Measurements from ENCODE around the gene KLF8. TPM values are rescaled to one million over a fixed set of nuclear protein-coding genes. Genes with fewer than 3 reads are reported as not detected.
"Not testable (repeated sequence)": the region's sequence is repeated elsewhere in the genome, so short reads cannot be mapped to it uniquely, and the experiment has no call there.

KLF8 gene
- polyA plus RNA-seq (ENCODE audit: insufficient read length in 3 of 3): 1 to 10 TPM; 5.2 to 5.3 (median 5.3) TPM

DNA sequence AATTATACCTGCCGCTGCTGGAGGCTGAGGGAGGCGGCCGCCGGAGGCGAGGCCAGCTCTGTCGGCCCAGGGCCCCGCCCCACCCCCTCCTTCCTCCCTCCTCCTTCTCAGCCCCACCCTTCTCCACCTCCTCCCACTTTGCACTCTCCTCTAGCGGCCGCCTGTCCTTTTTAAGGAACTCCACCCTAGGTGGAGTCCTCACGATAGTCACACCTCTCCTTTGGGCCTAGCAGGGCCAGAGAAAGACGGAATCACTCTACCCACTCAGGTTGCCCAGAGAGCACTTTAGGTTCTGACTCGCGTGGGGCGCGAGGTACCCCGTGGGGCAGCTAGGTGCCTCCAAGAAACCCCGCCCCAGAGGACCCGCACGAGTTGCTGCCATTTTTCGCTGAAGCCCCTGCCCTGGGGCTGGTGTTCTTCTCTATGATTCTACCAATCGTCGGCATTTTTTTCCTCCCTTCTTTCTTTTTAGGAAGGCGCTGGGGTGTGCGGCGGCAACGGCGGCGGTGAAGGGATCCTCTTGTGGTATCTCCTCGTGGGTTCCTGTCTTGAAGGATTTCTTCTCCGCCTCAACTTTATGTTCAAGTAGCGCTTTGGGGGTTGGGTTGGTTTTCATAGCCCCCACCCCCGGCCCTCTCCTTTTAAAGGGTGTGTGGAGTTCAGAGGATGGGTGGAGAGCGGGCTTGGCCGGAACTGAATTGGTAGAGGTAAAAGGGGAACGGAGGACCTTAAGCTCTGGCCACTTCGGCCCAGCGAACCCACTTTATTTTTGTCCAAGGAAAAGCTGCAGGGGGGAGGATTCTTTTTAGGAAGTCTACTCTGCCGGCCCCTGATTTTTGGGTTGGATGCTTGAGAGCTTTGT is at the start of gene KLF8:
TSS of gene KLF8 (plus strand) at position 136 of the 862 bp plus-strand sequence. CDS start 979 bp downstream, outside the sequence.
- DNase-seq (ENCODE audit: low read depth in 3 of 3, low spot score in 2 of 3): no peak

DNA sequence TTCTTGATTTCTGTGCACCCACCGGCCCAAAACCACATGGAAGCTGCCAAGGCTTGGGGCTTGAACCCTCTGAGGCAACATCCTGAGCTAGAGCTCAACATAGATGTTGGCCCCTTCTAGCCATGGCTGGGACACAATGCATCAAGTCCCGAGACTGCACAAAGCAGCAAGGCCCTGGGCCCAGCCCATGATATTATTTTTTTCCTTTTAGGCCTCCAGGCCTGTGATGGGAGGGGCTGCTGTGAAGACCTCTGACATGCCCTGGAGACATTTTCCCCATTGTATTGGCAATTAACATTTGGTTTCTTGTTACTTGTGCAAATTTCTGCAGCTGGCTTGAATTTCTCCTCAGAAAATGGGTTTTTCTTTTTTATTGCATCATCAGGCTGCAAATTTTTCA is 25.2 kb upstream of the KLF8 start:
- not testable (repeated sequence) for DNase-seq (ENCODE audit: low read depth in 3 of 3, low spot score in 2 of 3)

DNA sequence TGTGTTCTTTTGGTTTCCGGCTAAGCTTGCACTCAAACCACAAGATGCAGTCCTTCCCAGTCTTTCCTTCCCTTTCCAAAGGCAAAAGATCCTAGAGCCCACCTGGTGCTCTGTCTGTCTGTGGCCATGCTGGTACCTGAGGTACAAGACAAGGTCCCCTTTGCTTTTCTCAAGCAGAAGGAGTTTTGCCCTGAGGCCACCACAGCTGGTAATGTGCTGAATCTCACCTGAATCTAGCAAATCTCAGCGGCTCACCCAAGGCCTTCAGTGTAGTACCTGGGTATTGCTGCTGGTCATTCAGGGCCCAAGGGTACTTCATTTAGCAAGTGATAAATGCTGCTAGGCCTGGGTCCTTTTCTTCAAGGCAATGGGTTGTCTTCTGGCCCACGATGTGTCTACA is 20.5 kb upstream of the KLF8 start:
- no peak for DNase-seq (ENCODE audit: low read depth in 3 of 3, low spot score in 2 of 3)

DNA sequence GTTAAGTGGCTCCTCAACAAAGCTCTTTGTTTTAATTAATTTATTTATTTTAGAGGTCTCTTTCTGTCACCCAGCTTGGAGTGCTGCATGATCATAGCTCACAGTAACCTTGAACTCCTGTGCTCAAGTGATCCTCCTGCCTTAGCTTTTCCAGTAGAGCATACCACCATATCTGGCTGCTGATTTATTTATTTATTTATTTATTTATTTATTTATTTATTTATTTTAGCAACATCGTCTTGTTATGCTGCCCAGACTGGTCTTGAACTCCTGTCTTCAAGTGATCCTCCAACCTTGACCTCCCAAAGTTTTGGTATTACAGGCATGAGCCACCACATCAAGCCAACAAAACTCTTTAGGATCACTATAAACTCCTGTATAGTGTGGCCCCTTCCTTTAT is 15.8 kb upstream of the KLF8 start:
- no peak for DNase-seq (ENCODE audit: low read depth in 3 of 3, low spot score in 2 of 3)

DNA sequence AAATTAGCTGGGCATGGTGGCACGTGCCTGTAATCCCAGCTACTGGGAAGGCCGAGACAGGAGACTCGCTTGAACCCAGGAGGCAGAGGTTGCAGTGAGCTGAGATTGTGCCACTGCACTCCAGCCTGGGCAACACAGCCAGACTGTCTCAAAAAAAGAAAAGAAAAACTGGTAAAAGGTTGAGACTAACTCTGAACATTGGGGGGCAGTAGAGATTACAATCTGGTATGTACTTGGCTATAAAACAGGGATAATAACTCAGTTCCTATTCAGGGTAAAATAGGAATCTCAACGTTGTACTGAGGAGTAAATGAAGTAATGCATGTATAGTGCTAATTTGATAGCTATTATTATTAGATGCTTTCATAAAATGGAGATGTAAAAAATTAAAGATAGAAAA is 12.5 kb upstream of the KLF8 start:
- no peak for DNase-seq (ENCODE audit: low read depth in 3 of 3, low spot score in 2 of 3)

DNA sequence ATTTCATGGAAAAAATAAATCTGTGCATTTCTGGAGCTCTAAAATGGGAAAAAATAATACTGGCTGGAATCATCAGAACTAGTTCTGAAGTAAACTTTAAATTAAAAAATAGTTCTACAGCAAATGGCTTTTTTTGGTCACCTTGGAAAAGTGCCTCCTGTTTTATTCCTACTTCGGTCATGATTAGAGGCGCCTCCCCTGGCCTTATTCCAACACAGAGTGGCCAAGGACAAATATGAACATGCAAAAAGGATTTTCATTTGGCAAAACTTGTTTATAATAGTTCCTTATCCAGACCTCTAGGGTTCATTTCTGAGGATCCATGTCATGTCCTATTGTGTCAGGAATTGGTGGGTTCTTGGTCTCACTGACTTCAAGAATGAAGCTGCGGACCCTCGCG is 11.1 kb upstream of the KLF8 start:
- no peak for DNase-seq (ENCODE audit: low read depth in 3 of 3, low spot score in 2 of 3)

DNA sequence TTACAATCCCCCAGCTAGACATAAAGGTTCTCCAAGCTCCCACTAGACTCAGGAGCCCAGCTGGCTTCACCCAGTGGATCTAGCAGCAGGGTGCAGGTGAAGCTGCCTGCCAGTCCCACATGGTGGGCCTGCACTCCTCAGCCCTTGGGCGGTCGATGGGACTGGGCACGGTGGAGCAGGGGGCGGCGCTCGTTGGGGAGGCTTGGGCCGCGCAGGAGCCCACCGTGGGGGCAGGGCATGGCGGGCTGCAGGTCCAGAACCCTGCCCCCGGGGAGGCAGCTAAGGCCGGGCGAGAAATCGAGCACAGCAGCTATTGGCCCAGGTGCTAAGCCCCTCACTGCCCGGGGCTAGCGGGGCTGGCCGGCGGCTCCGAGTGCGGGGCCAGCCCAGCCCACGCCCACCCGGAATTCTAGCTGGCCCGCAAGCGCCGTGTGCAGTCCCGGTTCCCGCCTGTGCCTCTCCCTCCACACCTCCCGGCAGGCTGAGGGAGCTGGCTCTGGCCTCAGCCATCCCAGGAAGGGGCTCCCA is 9.6 kb upstream of the KLF8 start:
- DNase-seq (ENCODE audit: low read depth in 3 of 3, low spot score in 2 of 3): no peak

DNA sequence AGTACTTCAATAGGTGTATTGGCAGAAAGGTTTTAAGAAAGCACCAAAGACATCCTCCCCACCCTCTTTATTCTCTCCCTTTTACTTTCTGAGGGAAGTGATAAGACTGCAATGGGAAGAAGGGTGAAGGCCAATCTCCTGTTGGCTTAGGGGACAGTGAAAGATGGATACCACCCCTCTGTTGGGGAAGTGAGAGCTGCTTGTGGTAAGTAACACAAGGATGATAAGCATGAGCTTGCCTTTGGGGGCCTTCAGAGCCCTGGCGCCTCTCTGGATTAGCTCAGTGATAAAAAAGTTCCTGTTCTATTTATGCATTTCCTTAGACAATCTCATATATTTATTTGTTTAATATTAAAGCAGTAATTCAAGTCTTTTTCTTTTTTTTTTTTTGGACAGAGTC is 5.2 kb upstream of the KLF8 start:
- no peak for DNase-seq (ENCODE audit: low read depth in 3 of 3, low spot score in 2 of 3)

DNA sequence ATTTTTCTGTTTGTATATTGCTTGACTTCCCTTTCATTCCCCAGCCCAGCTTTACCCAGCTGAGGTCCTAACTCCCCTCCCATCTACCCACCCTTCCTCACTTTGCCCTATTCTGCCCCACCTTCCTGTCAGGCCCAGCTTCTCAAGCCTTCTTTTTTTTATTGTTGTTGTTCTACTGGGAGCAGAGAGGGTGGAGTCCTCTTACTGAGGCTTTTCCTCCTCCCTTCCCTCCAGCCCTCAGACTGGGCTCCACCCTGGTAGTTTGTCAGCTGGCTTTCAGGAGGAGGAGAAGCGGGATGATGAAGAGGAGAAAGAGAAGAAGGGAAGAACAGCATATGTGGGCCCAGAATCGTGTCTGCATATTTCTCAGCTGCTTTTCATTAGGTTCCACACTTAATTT is 3.2 kb upstream of the KLF8 start:
- no peak for DNase-seq (ENCODE audit: low read depth in 3 of 3, low spot score in 2 of 3)

DNA sequence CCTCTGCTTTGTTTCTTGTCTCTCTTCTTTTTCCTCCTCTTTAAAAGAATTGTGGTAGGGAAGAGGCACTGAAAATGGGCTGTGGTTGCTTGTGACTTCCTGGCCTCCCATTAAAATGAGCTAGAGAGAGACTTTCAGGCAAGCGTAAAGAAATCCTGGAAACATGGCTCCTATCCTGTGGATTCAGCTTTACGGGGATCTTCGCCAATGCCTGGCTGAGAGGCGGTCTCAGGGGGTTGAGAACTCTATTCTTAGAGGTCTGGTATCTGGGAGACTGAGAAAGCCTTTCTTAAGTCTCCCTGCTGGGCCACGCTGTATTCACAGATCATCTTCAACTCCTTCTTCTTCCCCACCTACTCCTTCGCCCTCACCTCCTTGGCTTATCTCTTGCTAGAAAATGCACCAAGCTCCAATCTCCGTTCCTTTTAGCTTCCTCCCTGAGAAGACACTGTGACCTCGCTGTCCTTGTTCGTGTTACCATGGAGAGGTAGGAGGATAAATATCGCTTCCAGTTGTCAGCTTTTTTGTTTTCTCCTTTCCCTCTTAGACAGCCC is 542 bp upstream of the KLF8 start:
- DNase-seq (ENCODE audit: low read depth in 3 of 3, low spot score in 2 of 3): no peak

DNA sequence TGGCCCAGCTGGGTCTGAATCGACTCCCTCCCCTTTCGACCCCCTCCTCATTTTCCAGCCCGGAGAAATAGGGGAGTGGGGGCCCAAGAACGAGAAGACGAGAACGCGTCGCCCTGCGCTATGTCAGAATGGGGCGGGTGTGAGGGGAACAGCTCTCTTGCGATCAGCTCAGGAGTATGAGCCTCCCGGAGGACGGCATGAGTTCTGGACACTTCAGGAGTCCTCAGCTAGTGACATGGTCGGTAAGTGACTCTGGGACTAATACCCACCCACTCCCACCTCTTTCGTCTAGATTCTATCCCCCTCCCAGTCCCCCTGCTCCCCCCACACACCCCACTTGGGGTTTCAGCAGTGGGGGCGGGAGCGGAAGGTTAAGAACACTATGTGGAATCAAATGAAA is 944 bp downstream of the KLF8 start:
- no peak for DNase-seq (ENCODE audit: low read depth in 3 of 3, low spot score in 2 of 3)

DNA sequence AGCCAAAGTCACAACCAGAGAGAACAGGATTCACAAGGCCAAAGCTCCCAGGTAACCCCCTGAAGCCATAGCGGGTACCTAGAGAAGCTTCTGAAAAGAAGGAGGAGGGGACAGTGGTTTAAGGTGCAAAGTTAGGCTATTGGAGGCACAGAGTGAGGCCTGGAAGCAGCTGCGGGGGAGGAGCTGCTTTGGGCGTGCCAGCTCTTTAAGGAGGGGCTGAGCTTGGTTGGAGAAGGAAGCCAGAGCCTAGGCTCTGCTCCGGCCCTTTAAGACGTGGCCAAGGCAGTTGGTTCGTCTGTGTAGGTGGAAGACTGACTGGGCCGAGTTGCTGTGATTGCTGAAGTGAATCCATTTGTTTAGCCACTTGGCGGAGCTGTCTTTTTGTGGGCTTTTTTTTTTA is 1.5 kb downstream of the KLF8 start:
- no peak for DNase-seq (ENCODE audit: low read depth in 3 of 3, low spot score in 2 of 3)

DNA sequence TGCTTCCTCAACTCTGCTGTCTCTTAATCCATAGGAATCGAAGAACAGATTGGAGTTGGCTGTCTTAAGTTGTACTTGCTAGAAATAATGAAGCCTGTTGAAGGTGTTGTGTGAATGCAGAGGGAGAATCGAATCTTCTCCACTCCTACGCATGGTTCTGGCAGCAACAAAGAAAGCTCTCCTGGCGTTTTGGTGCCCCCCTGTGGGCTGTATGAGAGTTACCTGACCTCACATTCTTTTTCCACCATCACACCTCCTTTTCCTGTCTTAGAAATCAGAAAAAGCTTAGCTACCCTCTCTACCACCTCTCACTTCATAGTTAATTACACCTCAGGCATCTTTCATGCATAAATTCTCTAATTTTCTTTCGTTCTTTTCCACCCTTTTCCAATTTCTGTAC is 16.3 kb downstream of the KLF8 start:
- DNase-seq (ENCODE audit: low read depth in 3 of 3, low spot score in 2 of 3): no peak

DNA sequence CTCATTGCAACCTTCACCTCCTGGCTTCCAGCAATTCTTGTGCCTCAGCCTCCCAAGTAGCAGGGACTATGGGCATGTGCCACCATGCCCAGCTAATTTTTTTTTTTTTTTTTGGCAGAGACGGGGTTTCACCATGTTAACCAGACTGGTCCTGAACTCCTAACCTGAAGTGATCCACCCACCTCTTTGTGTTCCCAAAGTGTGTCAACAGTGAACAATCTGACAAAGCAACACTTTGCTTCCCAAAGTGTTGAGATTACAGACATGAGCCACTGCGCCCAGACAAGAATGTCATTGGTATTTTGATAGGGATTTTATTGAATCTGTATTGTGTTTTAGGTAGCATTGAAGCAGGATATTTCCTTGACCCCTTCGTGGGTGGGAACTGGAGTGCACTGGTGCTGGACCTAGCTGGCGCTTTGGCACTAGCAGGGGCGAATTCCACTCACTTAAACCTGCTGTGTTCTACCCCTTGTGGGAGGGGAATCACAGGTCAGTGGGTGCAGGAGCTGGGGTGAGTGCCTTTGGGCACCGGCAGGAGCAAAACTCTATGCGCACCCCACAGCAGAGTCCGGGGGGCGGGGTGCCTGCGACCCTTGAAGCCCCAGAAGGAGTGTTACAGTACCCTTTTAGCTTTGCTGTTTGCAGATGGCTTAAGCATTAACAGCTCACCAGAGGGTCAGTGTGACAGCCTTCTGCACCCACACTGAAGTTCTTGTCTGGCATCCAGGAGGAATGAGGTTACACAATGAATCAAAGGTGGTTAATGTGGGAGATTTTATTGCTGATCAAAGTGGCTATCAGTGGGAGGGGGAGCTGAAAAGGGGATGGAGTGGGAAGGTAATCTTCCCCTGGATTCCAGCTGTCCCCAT is 21.9 kb downstream of the KLF8 start:
- no peak for DNase-seq (ENCODE audit: low read depth in 3 of 3, low spot score in 2 of 3)

DNA sequence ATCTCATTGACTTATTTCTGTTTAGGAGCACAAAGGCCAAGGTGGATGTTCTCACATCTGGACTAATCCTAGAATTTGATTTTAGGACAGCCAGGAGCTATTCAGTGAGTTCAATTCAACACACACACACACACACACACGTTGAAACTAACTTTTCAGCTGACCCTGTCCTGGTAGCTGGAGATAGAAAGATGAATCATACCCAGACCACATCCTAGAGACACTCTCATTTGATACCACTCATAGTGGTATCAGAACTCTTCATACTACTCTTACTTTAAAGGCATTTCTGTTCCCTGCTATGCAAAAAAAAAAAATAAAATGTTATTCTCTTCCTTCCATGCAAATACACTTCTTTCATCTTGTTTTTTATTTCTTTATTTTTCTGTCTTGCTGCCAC is 36.7 kb downstream of the KLF8 start:
- DNase-seq (ENCODE audit: low read depth in 3 of 3, low spot score in 2 of 3): no peak

DNA sequence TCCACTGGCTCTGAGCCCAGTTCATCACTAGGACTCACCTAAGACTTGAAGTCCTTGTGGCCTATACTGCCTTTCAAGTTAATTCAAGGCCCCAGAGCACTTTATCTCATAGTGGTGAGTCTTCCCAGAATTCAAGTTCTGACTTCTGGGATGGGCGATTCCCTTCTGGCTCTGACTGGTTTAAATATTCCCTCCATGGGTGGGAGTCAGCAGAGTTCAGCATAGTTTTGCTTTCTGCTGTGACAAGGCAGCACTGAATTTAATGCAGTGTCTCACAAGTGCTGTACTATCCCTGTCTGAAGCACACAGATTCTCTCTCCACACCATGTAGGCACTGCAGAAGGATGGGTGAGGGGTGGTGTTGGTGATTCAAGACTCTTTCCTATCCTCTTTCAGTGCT is 46.5 kb downstream of the KLF8 start:
- DNase-seq (ENCODE audit: low read depth in 3 of 3, low spot score in 2 of 3): no peak

DNA sequence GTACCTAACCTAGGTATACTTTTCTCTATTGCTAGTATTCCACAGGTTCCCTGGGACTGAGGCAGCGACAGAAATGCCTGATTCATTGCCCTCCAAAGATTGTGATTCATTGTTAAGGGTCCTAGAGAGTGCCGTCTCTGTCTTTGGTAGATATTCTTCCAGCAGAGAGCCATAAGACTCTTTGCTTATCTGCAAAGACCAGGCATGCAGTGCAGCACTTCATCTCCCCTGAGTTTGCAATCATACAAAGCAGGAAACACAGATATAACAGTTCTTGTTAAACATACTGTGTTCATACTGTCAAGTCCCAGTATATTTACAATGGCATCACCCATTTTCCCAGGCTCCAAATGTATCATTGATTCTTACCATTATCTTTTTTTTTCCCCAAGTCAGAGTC is 47.7 kb downstream of the KLF8 start:
- no peak for DNase-seq (ENCODE audit: low read depth in 3 of 3, low spot score in 2 of 3)

DNA sequence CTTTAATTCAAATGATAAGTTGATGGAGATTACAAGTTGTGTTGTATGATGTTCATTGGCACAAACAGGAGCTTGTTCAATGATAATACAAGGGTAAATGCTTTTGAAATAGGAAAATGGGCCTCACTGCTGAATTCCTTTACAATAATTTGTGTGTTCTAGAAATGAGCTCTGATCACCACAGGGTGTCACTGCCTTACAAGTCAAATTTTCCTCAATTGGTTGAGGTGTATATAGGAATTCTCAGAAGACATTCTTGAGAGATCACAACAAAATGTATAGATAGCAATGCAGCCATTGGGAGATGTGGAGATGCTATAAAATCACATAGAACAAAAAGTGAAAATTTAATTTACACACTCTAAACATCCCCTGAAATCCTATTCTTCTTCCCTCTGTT is 49.6 kb downstream of the KLF8 start:
- DNase-seq (ENCODE audit: low read depth in 3 of 3, low spot score in 2 of 3): no peak

DNA sequence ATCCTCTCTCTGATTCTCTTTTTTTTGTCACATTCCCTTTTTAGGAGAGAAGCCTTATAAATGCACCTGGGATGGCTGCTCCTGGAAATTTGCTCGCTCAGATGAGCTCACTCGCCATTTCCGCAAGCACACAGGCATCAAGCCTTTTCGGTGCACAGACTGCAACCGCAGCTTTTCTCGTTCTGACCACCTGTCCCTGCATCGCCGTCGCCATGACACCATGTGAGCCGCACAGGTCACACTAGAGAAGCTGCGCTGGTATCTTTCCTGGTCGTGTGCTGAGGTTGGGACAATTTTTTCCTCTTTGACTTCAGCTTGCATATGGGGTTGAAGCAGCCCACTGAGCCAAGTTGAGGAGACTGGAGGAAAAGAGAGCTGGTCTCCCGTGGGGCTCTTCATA is 52.1 kb downstream of the KLF8 start:
- no peak for DNase-seq (ENCODE audit: low read depth in 3 of 3, low spot score in 2 of 3)

DNA sequence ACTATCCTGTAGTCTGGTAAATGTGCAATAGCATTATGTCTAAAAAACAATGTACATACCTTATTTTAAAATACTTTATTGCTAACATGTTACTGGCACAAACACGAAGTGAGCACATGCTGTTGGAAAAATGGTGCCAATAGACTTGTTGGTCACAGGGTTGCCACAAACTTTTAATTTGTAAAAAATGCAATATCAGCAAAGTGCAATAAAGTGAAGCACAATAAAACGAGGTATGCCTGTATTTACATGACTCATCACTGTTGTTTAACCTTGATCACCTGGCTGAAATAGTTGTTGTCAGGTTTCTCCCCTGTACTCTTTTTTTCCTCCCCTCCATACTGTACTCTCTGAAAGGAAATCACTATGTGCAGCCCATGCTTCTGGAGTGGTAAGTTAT is 56.5 kb downstream of the KLF8 start:
- no peak for DNase-seq (ENCODE audit: low read depth in 3 of 3, low spot score in 2 of 3)

DNA sequence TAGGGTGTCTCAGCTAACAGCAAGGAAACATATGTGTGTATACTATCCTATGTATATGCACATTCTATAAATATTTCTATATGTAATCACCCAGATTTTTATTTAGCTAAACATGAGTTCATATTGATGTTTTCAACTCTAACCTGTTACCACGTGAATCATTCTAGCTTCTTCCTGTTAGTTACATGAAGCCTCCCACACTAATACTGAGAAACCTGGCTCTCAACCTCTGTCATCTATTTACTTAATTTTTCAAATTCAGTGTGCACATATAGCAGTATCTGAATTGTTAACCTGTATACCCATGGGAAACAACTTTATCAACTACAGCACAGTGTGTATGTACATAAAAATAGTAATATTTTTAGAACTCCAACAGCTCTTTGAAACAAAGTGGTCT is 57.3 kb downstream of the KLF8 start:
- no peak for DNase-seq (ENCODE audit: low read depth in 3 of 3, low spot score in 2 of 3)
